GM18508 (cell line): ENCODE results near the gene WRAP53.

ENCODE experiments used
- ATAC-seq: cut with Tn5 transposase; IDR thresholded peaks from one replicate; pipeline ENCODE4 v1.9.1; 2021; ENCODE audit warnings: moderate number of reproducible peaks; ENCODE audit not compliant: insufficient read depth, unreplicated experiment

The WRAP53 gene

GRCh38 chr17:7677388-7678067 is 10.7 kb upstream of the WRAP53 start:
- ATAC-seq, result no peak

DNA sequence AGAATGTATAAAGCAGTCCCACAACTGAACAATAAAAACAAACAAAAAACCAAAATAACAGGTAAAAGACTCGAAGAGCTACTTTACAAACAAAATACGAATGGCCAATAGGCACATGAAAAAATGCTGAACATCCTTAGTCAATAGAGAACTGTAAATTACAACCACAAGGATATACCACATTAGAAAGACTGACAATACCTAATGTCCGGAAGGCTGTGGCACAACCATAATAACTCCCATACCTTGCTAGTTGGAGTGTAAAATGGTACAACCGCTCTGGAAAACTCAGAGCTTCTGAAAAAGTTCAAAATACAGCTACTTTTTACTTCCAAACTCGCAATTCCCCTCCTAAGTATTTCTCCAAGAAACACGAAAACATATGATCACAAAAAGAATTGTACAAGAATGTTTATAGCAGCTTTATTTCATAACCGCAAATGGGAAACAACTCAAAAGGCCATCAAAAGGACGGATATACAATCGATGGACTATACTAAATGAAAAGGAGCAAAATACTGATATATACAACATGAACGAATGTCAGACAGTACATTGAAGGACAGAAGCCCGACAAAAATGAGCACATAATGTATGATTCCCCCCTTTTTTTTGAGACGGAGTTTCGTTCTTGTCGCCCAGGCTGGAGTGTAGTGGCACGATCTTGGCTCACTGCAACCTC is 3.3 kb upstream of the WRAP53 start:
- no peak for ATAC-seq

DNA sequence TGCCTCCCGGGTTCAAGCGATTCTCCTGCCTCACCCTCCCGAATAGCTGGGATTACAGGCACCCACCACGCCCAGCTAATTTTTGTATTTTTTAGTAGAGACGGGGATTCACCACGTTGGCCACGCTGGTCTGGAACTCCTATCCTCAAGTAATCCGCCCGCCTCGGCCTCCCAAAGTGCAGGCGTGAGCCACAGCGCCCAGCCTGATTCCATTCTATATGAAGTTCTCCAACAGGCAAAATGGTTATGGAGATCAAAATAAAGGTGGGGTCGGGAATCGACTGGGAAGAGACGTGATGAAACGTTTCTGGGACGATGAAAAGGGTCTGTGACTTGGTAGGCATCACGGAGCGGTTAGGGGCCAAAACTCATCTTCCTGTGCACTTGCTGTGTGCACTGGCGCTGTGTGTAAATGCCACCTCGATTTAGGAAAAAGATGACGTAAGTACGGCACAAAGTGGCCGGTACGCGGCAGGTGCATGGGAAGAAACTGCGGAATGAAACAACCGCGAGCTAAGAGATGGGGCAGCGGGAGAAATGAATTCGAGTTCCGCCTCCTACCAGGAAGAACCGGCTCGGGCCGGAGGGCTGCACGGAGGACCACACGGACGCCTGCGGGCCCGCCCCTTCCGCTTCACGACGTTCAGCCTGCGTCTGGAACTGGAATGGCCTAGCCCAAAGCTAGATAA is 2.6 kb upstream of the WRAP53 start:
- ATAC-seq, result no peak

- ATAC-seq, result no peak
Measured at GRCh38 chr17:7686222-7687071, 1.8 kb upstream of the WRAP53 start.

DNA sequence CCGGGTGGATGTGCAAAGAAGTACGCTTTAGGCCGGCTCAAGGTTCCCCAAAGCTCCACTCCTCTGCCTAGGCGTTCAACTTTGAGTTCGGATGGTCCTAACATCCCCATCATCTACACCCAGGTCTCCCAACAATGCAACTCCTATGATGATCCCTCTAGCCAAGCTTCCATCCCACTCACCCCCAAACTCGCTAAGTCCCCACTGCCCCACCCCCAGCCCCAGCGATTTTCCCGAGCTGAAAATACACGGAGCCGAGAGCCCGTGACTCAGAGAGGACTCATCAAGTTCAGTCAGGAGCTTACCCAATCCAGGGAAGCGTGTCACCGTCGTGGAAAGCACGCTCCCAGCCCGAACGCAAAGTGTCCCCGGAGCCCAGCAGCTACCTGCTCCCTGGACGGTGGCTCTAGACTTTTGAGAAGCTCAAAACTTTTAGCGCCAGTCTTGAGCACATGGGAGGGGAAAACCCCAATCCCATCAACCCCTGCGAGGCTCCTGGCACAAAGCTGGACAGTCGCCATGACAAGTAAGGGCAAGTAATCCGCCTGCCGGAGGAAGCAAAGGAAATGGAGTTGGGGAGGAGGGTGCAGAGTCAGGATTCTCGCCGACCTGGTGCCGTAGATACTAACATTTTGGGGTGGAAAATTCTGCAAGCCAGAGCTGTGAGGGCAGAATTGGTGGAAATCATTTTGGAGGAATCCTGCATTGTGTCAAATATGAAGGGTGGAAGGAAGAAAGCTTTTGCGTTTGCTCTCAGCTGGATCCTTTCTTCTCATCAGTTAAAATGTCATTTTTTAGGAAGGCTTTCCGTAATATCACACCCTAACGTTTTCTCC is 987 bp upstream of the WRAP53 start, which contains the start of gene TP53:
TSS of gene TP53 (minus strand) at position 419 of the 836 bp plus-strand sequence. CDS start 10,896 bp downstream, outside the sequence.
- ATAC-seq, result no peak

- no peak for ATAC-seq
Measured at GRCh38 chr17:7688808-7689316, 585 bp downstream of the WRAP53 start.

DNA sequence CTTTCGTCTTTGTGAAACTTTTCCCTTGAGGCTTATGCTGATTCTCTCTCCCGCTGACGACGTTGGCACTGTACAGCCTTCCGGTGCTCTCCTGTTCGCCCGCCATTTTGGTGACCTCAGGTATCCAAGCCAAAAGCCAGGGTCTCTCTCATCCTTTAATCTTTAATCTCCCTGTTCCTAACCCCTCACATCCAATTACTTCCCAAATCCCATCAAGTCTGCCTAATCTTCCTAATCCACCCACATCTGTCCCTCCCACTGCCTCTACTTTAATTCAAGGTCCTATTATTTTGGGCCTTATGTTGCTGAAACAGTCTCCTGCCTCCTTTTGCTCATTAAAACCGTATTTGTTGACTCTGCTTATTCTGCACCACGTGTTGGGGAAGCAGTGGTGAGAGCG is 7.3 kb downstream of the WRAP53 start:
- no peak for ATAC-seq

DNA sequence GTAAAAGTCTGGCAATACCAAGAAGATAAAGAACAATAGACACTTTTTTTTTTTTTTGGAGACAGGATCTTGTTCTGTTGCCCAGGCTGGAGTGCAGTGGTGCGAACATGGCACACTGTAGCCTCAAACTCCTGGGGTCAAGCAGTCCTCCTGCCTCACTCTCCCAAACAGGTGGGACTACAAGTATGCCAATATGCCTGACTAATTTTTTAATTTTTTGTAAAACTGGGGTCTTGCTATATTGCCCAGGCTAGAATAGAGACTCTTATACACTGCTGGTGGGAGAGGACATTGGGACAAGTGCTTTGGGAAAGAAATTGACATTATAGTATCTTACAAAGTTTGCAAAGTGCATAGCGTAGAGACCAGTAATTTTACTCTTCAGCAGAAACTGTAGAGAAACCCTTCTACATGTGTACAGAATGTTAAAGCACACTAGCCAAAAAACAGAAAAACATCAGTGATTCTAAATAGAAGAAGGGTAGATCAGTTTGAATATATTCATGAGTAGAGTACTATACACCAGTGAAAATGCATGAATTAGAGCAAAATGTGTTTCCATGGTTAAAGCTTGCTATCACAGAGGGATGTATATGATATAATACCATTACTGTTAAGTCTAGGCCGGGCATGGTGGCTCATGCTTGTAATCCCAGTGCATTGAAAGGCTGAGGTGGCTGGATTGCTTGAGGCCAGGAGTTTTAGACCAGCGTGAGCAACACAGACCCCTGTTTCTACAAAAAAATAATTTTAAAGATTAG is 9.7 kb downstream of the WRAP53 start:
- no peak for ATAC-seq

DNA sequence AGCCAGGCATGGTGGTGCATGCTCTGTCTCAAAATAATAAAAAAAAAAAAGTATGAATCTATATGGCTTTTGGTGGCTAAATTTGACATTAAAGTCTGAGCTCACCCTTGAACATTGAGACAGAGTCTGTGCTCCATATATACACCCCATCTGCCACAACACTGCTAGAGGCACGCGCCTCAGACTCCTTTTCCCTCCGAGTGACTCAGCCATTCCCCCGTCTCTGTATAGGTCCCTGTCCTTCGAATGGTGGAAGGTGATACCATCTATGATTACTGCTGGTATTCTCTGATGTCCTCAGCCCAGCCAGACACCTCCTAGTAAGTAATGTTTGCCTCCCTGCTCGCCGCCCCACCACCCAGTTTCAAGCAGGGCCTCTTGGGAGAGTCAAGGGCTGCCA is 12.2 kb downstream of the WRAP53 start:
- ATAC-seq, result no peak

DNA sequence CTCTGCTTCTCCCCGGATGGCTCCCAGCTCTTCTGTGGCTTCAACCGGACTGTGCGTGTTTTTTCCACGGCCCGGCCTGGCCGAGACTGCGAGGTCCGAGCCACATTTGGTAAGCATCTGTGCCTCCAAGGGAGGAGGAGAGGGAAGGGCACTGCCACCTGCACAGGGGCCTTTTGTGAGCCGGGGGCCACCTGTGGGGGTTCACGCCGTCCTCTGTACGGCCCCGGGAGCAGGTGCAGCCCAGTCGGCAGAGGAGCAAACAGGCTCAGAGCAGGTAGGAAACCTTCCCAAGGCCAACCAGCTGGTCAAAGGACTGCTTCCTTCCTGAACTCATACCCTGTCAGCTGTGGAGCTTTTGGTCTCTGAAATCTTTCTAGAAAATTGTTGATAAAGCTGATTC is 13.4 kb downstream of the WRAP53 start:
- ATAC-seq, result no peak

GRCh38 chr17:7702776-7703175 is 14.5 kb downstream of the WRAP53 start:
- no peak for ATAC-seq

DNA sequence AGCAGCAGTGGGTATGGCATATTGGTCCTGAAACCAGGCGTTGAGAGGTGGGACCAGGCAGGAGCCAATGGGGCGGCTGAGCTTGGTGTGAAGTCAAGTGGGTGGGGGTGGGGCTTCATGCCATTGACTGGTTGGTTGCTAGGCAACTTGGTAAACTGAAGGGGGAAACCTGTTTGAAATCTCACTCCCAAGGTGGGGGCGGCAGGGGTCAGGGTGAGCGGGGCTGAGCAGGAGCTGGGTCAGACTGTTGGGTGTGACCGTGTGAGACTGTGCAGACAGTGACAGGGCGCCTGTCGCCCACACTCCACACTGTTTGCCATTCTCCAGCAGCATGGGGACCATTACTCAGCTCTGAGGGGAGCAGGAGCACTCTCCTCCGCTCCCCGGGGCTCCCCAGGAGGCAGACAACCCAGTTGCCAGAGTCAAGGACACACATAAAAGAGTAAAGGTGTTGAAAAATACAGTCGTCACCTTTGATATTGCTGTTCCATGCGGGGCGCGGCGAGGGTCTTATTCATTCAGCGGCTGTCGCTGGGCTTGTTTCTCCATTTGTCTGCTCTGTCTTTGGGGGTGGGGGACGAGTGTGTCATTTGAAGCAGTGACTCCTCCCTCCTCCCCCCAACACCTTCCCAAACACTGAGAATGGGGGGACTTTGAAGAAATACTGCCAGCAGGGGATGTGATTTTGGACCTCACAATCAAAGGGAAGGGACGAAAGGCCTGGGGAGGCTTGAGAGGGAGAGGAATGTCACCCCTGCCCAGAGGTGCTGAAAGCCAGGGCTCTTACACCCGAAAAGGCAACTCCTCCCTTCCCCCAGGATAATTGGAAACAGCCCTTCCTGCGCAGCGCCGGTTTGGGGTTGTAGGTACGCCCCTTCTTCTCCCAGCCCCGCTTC is 15.6 kb downstream of the WRAP53 start:
- no peak for ATAC-seq

GRCh38 chr17:7704601-7705268 is 16.5 kb downstream of the WRAP53 start, which contains the start of gene EFNB3:
Gene EFNB3 (plus strand): TSS chr17:7705202. CDS start chr17:7705599, 397 bp downstream.
- ATAC-seq, result no peak

- no peak for ATAC-seq
Measured at GRCh38 chr17:7705269-7706255, 17.3 kb downstream of the WRAP53 start.

GRCh38 chr17:7706631-7707354 is 18.5 kb downstream of the WRAP53 start:
- ATAC-seq, result no peak
